GM18858 (cell line): ENCODE data around the gene PLCXD1.
"Not testable (repeated sequence)": the region's sequence is repeated elsewhere in the genome, so short reads cannot be mapped to it uniquely, and the experiment has no call there.

Experiments used
- ATAC-seq: cut with Tn5 transposase; IDR thresholded peaks from one replicate; pipeline ENCODE4 v1.9.1; 2021; ENCODE audit not compliant: unreplicated experiment

Gene PLCXD1

GRCh38 chrX:316351-317325 lies 35.5 kb downstream of the PLCXD1 start:
- ATAC-seq = no peak

DNA sequence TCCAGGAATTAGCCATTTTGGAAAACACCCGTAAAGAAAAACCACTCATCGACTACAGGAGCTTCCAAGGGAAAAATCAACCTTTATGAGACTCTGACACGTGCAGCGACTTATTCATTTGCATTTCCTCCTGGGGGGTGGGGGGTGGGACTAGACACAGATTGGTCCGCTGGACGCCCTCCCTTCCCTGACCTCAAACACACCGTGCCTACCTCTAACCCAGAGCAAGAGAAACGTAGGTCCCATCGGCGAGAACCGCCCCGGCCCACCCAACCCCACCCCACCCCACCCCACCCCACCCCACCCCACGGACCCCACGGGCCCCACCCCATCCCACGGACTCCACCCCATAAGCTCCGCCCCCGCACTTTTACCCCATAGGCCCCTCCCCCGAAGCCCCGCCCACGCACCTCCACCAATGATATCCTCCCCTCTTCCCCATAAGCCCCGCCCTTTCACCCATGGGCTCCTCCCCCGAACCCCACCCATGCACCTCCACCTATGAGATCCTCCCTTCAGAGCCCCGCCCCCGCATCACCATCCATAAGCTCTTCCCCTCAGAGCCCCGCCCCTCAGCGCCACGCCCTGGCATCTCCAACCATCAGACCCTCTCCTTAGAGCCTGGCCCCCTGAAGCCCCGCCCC lies 36.4 kb downstream of the PLCXD1 start:
- no peak for ATAC-seq

GRCh38 chrX:318068-318738 lies 37.0 kb downstream of the PLCXD1 start:
- ATAC-seq = peak; percentile 41

DNA sequence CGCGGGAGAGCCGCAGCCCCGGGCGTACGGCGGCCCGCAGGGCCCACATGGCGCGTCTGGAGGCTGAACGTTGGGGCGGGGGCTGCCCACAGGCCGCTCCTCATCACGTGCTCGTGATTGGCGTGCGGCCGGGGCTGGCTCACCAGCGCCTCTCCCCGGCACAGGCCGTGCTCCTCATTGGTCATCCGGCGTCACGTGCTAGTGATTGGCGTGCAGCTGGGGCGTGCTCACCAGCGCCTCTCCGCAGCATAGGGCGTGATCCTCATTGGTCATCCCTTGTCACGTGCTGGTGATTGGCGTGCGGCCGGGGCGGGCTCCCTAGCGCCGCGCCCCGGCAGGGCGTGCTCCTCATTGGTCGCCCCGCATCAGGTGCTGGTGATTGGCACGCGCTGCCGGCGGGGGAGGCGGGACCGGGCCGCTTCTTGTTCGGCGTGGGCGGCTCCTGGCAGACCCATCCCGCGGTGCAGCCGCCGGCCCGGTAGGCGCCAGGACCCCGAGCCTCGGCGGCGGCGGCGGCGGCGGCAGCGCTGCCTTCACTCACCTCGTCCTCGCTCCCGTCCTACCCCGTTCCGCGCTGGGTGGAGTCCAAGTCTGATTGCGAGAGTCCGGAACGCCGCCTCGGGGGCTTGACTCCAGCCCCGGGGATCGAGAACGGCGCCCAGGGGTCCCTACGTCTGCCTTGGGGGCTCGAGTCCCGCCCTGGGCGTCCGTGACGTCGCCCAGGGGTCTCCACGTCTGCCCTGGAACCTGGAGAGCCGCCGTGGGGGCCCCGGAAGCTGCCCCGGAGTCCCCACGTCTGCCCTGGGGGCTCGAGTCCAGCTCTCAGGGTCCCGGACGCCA lies 37.8 kb downstream of the PLCXD1 start, which contains the start of gene GTPBP6:
Gene GTPBP6, minus strand, starts transcription at position 58 of the 840 bp plus-strand sequence. Its CDS starts 9 bp downstream, at position 49.
- peak; percentile 88 for ATAC-seq

DNA sequence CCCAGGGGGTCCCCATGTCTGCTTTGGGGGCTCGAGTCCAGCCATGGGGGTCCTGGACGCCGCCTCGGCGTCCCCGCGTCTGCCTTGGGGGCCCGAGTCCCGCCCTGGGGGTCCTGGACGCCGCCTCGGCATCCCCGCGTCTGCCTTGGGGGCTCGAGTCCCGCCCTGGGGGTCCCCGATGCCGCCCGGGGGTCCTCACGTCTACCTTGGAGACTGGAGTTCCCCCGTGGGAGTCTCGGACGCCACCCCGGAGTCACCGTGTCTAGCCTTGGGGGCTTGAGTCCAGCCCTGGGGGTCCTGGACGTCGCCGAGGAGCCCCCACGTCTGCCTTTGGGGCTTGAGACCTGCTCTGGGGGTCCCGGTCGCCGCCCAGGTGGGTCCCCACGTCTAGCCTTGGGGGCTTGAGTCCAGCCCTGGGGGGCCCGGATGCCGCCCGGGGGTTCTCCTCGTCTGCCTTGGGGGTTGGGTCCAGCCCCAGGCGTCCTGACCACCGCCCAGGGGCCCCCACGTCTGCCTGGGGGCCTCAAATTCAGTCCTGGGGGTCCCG lies 38.5 kb downstream of the PLCXD1 start:
- no peak for ATAC-seq

DNA sequence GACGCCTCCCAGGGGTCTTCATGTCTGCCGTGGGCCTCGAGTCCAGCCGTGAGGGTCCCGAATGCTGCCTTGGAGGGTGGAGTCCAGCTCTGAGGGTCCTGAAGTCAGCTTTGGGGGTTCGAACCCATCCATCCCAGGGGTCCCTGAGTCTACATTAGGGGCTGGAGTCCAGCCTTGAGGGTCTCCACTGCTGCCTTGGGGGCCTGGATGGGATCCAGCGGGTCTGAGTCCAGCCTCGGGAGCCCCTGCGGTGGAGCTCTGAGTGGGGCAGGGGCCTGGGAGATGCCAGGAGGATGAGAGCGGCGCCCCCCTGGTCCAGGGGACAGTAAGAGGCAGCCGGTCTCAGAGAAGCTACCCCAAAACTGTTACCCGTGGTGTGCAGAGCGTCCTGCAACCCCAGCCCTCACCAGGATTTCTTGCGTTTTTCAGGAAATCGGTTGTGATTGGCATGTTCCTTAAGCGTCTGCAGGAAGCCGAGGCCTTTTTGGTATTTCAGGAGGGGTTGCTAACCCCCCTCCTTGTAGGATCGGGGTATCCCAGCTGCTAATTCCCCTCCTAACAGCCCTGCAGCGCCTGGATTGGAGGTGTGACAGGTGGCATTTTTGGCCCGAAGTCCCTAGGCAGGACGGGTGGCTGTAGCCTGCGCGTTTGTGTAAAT lies 39.1 kb downstream of the PLCXD1 start:
- no peak for ATAC-seq

DNA sequence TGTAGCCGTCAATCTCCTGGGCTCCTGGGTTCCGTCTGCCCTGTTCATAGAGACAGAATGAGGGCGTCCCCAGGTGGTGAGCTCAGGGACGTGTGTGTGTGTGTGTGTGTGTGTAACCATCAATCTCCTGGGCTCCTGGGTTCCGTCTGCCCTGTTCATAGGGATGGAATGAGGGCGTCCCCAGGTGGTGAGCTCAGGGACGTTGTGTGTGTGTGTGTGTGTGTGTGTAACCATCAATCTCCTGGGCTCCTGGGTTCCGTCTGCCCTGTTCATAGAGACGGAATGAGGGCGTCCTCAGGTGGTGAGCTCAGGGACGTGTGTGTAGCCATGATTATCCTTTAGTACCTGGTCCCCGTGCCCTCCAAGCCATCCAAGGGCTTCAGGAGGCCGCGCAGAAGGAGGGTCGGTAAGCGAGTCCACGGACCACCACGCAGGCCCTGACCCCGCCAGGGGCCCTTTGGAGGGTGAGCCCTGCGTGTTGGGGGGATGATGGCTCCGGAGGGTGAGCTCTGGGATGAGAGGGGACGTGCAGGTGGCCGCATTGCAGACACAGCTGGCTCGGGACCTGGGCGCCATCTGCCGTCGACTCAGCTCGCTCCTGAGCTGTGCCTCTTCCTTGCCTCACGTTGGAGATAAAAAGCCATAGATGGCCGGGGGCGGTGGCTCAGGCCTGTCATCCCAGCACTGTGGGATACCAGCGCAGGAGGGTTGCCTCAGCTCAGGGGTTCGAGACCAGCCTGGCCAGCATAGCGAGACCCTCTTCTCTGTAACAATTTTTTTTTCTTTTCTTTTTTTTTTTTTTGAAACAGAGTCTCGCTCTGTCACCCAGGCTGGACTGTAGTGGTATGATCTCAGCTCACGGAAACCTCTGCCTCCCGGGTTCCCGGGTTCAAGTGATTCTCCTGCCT lies 42.8 kb downstream of the PLCXD1 start:
- no peak for ATAC-seq

DNA sequence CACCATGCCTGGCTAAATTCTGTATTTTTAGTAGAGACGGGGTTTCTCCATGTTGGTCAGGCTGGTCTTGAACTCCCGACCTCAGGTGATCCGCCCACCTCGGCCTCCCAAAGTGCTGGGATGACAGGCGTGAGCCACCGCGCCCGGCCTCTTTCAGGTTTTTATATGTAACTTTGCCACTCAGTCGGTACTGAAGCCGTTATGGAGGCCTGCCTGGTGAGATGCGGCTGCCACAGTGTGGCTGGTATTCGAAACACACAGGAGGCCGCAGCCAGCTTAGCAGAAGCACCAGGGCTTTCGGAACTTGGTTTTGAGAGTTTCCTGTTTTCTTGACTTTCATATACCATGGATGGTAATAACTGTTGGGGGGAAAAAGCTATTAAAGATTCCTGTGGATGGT lies 43.5 kb downstream of the PLCXD1 start:
- ATAC-seq = not testable (repeated sequence)

GRCh38 chrX:327660-328126 lies 46.5 kb downstream of the PLCXD1 start:
- ATAC-seq = no peak

GRCh38 chrX:329291-329910 lies 48.2 kb downstream of the PLCXD1 start:
- no peak for ATAC-seq

- not testable (repeated sequence) for ATAC-seq
These were observed 49.1 kb downstream of the PLCXD1 start for GRCh38 chrX:330141-330725.

DNA sequence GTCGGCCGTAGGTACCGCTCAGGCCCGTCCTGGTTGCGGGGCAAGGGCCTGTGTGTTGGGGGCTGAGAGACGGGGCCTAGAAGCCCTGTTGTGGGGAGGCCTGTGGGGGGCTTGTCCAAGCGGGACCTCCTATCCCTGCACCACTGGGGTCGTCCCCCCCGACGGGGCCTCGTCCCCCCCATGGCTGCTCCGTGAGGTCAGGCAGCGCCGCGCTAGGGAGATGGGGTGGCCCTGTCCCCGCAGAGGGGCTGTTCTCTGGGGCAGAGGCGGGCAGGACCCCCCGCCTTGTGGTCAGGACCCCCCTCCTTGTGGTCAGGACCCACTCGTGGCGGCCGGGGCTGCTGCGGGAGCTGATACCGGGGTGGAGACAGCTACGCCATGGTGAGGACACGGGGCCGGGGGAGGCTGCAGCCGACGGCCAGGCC lies 49.6 kb downstream of the PLCXD1 start:
- ATAC-seq = no peak

DNA sequence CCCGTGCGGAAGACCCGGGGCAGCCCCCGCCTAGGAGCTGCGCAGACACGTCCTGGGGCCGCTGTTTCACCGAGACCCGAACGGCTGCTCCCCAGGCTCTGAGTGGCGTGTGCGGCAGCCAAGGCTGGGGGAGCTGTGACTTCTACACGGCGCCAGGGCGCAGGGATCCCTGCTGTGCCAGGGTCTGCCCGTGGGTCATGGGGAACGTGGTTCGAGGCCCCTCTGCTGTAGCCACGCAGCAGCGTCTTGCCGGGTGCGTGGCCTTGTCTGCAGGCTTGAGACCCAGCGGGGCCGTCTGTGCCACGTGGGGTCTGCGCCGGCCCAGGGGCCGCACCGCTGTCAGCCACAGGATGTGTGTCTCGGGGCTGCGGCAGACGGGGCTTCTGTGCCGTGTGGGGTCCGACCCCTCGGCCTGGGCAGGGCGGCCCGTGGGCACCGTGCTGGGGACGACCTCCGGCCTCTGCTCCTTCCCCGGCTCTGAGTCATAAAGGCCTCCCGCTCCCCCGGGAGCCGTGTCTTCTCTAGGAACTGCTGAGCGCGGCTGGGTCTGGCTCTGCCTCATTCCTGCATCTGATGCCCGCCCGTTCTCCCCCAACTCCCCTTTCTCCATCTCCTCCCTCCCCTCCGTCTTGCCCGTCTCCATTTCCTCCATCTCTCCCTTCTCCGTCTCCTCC lies 50.1 kb downstream of the PLCXD1 start:
- no peak for ATAC-seq

- no peak for ATAC-seq
These were observed 50.8 kb downstream of the PLCXD1 start for GRCh38 chrX:331825-332495.

- no peak for ATAC-seq
These were observed 51.3 kb downstream of the PLCXD1 start for GRCh38 chrX:332496-332860.

DNA sequence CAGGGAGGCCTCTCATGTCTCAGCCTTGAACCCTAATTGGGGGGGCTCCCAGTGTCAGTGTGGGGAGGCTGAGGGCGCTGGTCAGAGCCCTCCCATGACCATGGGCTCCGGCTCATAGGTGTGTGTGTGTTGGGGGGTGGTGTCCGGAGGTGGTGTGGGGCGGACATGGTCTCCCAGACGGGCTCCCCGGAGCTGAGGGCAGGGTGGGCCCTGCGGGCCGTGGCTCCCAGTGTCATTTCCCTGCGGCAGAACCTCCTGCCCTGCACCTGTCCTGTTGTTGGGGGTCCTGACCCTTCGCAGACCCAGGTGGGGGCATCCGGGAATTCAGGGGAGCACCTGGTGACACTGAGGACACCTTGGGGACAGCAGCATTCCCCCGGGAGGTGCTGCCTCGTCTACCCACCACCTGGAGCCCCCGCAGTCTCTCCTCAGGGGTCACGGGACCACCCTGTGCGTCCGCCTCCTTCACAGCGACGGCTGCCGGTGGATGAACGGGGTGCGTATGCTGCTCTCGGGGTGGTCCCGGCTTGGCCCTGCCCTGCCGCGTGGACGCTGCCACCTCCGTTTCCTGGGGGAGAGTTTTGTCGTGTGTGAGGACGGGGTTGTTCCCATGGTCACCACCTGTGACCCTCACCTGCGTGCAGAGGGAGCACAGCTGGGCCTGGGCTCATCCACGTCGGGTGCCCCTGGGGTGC lies 51.9 kb downstream of the PLCXD1 start:
- no peak for ATAC-seq
